ENCODE measurements around the gene GATAD2A.

GRCh38 chr19:19552798-19553197 is 147.3 kb downstream of the GATAD2A start:
- TF ChIP-seq POLR2A (IDR thresholded peaks at IDR 0.05; ENCODE audit: extremely low read depth, insufficient read length) (no peak), CTCF (IDR thresholded peaks at IDR 0.05; ENCODE audit: low read depth, low read length) (peak; percentile 52), MAX (IDR thresholded peaks at IDR 0.05; ENCODE audit: low read depth, low read length) (no peak)
